Measurements from ENCODE around the gene PCYT1B.

GRCh38 chrX:24682739-24683432 is 35.7 kb upstream of the PCYT1B start:
- TF ChIP-seq EZH2 (IDR thresholded peaks at IDR 0.05; ENCODE audit: borderline replicate concordance, low read depth, low read length, severe bottlenecking), result no peak
- TF ChIP-seq CTCF (IDR thresholded peaks at IDR 0.05; ENCODE audit: borderline replicate concordance, extremely low read depth, low read length, poor library complexity, severe bottlenecking), result no peak

All from DND-41 (cell line).